Lung (tissue), 12 donors: ENCODE results near the gene CLDN11. TPM values are rescaled to one million over a fixed set of nuclear protein-coding genes. Genes with fewer than 3 reads are reported as not detected.
A peak's percentile ranks its signal among the peaks of the same experiment; 100 is the strongest.

Source experiments
- ATAC-seq: fragments of 200-7000 bp; cut with Tn5 transposase; one replicate; pipeline ENCODE4 v1.9.1; 2020; ENCODE audit warnings: moderate number of reproducible peaks; ENCODE audit not compliant: insufficient read depth, low FRiP score
- DNase-seq, 3 donors: peaks; one replicate each; pipeline ENCODE4 v3.0.0-alpha.2; 2013 to 2017
- H3K27ac ChIP-seq, 2 donors: one replicate each; pipeline ENCODE4 v1.5.1; 2013; ENCODE audit warnings: mild to moderate bottlenecking in 2 of 2, moderate library complexity in 2 of 2, control low read depth in 1 of 2, inconsistent platforms in 1 of 2, low read depth in 1 of 2, low read length in 1 of 2
- H3K27me3 ChIP-seq, 3 donors: one replicate each; pipeline ENCODE4 v1.5.1; 2013; ENCODE audit warnings: low read length in 2 of 3; ENCODE audit not compliant: control insufficient read depth in 3 of 3, insufficient read depth in 3 of 3
- H3K36me3 ChIP-seq, 4 donors: one replicate each; pipeline ENCODE4 v1.5.1; 2013; ENCODE audit warnings: low read length in 4 of 4, mild to moderate bottlenecking in 1 of 4, moderate library complexity in 1 of 4; ENCODE audit not compliant: control insufficient read depth in 4 of 4, insufficient read depth in 4 of 4
- H3K4me1 ChIP-seq, 5 donors: one replicate each; pipeline ENCODE4 v1.5.1; 2013; ENCODE audit warnings: low read length in 5 of 5, mild to moderate bottlenecking in 2 of 5, moderate library complexity in 1 of 5; ENCODE audit not compliant: control insufficient read depth in 5 of 5, insufficient read depth in 5 of 5
- H3K4me3 ChIP-seq: one replicate; pipeline ENCODE4 v1.5.1; 2013; ENCODE audit warnings: mild to moderate bottlenecking, control low read depth, moderate library complexity
- H3K9ac ChIP-seq, 2 donors: one replicate each; pipeline ENCODE4 v1.5.1; 2013; ENCODE audit warnings: low read length in 2 of 2, control low read depth in 1 of 2; ENCODE audit not compliant: insufficient read depth in 1 of 2
- H3K9me3 ChIP-seq, 4 donors: one replicate each; pipeline ENCODE4 v1.5.1; 2013; ENCODE audit warnings: low read length in 3 of 4, mild to moderate bottlenecking in 1 of 4, moderate library complexity in 1 of 4; ENCODE audit not compliant: control insufficient read depth in 4 of 4, insufficient read depth in 3 of 4
- WGBS, 2 donors: extraction: QIAGEN DNeasy Blood & Tissue Kit; methylation state at CpG; one replicate each; pipeline ENCODE4 v1.1.7; 2013; 5-methylcytosine and 5-hydroxymethylcytosine counted together
- polyA plus RNA-seq, 2 donors: library from polyadenylated mRNA; stranded (reverse); fragments of 200-250 nt; gene quantifications; one replicate each; pipeline ENCODE4 v1.2.1, GENCODE V29; 2013
- total RNA-seq, 2 donors: library from RNA; depleted of rRNA in 1 of 2; stranded (reverse); fragments of >200 nt in 1 of 2; gene quantifications; one replicate each; pipeline ENCODE4 v1.2.1, GENCODE V29; 2014 to 2021
- TF ChIP-seq, protein P1 (sequence below): IDR thresholded peaks from 2 replicates; pipeline ENCODE4 v1.5.1; 2012; ENCODE audit warnings: mild to moderate bottlenecking; ENCODE audit errors: control extremely low read depth, extremely low read depth
- donor health status: control.
- donor health status: control.
- donor health status: Bipolar disorder and iron deficiency.
- donor health status: healthy.
- donor health status: DM: yes; HTN: yes; CAD: no.

CLDN11 gene
- total and polyA plus RNA-seq, 4 donors = 2.1 to 11.5 (median 4.8) TPM

DNA sequence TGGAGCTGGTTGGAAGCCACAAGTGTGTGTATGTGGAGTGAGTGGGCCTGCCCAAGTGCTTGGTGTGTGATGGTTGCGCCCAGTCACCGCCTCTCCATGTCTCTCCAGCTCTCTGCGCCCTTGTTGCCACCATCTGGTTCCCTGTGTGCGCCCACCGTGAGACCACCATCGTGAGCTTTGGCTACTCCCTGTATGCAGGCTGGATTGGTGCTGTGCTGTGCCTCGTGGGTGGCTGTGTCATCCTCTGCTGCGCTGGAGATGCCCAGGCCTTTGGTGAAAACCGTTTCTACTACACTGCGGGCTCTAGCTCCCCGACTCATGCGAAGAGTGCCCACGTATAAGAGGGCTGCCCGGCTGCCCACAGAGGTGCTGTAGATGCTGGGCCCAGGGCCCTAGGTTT lies 13.7 kb downstream of the CLDN11 start:
- no peak overlapping the region for H3K27ac ChIP-seq
- no peak overlapping the region for H3K9ac ChIP-seq
- TF ChIP-seq, protein P1, sequence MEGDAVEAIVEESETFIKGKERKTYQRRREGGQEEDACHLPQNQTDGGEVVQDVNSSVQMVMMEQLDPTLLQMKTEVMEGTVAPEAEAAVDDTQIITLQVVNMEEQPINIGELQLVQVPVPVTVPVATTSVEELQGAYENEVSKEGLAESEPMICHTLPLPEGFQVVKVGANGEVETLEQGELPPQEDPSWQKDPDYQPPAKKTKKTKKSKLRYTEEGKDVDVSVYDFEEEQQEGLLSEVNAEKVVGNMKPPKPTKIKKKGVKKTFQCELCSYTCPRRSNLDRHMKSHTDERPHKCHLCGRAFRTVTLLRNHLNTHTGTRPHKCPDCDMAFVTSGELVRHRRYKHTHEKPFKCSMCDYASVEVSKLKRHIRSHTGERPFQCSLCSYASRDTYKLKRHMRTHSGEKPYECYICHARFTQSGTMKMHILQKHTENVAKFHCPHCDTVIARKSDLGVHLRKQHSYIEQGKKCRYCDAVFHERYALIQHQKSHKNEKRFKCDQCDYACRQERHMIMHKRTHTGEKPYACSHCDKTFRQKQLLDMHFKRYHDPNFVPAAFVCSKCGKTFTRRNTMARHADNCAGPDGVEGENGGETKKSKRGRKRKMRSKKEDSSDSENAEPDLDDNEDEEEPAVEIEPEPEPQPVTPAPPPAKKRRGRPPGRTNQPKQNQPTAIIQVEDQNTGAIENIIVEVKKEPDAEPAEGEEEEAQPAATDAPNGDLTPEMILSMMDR = no peak
- ATAC-seq (no peak), DNase-seq (no peak)
- WGBS, 2 donors = 97 to 98% methylated on average over 14 of the region's 14 CpGs
- H3K4me1 ChIP-seq = peaks cover 0 to 12% (median 0%) of the 10 kb centered on the region in 5 donors
- H3K27me3 ChIP-seq = no peaks in the 10 kb centered on the region
- H3K9me3 ChIP-seq = no peaks in the 10 kb centered on the region
- H3K4me3 ChIP-seq = no peak overlapping the region
- H3K36me3 ChIP-seq = no peaks in the 10 kb centered on the region

DNA sequence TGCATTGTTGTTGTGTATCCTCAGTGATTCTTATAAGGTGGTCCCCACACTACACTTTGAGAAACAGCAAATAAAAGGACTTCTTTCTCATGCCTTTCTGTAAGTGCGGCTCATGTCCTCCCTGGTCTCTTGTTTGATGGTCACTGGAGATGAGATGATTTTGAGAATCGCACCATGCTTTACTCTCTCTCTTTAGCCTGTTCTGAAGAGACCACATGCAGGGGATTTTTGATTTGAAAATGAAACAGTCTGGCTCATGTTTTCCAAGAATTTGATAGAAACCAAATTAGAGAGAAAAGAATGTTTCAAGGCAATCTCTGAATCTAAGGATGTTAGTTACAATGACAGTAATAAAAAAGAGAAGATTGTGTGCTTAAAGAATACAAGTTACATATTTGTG lies 18.0 kb downstream of the CLDN11 start:
- no peaks in the 10 kb centered on the region for H3K27me3 ChIP-seq
- H3K9me3 ChIP-seq = peaks cover 0 to 2% (median 0%) of the 10 kb centered on the region in 4 donors
- 94 to 97% methylated on average over 2 of the region's 2 CpGs for WGBS, 2 donors
- TF ChIP-seq, protein P1 = no peak
- H3K9ac ChIP-seq = no peak overlapping the region
- H3K27ac ChIP-seq = no peak overlapping the region
- H3K36me3 ChIP-seq = no peaks in the 10 kb centered on the region
- no peak for DNase-seq
- H3K4me3 ChIP-seq = no peak overlapping the region
- H3K4me1 ChIP-seq = peaks cover 0 to 1% (median 0%) of the 10 kb centered on the region in 5 donors
- no peak for ATAC-seq

DNA sequence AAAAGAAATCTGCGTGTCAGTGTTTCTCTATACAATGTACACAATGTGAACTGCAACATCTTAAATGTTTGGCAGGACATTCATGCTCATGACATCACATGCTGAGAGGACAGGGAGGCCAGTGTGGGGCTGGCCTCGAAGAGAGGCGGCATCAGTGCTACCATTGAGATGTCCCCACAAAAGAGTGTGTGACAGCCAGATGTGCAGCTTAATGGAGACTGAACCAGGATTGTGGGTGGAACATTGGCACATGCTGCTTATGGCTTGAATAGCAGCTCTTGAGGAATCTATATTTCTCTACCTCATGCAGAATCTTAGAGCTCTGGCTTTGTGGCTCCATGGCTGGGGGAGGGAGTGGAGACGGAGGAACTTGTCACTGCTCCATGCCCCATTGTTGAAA lies 18.5 kb downstream of the CLDN11 start:
- no peak for ATAC-seq
- WGBS, 2 donors = 89 to 93% methylated on average over 4 of the region's 4 CpGs

More for the DNA sequence above, 18.5 kb downstream of the CLDN11 start:
- Histone ChIP-seq H3K9me3 (peaks cover 0 to 2% (median 0%) of the 10 kb centered on the region in 4 donors), H3K36me3 (no peaks in the 10 kb centered on the region), H3K27ac (no peak overlapping the region), H3K4me1 (peaks cover 0 to 1% (median 0%) of the 10 kb centered on the region in 5 donors), H3K4me3 (no peak overlapping the region), H3K9ac (no peak overlapping the region), H3K27me3 (no peaks in the 10 kb centered on the region)
- peak in 2 of 3 donors; percentile 27 to 32 for DNase-seq
- TF ChIP-seq, protein P1 = no peak
